LNCAP (cell line): ENCODE data around the gene MDFI.

Source experiments
- TF ChIP-seq, protein P1 (sequence below): fragments of 450-650 bp; IDR thresholded peaks from 2 replicates; pipeline ENCODE4 v1.5.1; 2017; ENCODE audit warnings: mild to moderate bottlenecking

Gene MDFI

DNA sequence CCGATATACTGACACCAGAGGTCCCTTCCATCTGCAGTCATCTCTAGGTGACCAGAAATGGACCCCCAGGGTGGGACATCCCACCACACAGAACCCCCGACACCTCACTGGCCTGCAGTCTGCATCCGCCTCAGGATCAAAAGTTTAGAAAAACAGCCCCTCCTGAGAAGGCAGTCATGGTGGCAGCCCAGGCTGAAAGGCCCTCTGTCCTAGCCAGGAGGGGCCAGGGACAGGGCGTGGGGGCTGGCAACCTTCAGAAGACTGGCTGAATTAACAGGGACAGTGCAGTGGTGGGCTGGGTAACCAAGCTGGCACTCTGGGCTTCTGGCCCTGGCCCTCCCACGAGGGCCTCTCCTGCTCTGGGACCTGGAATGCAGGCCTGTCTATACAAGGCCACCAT lies 34.3 kb upstream of the MDFI start:
- TF ChIP-seq, protein P1, sequence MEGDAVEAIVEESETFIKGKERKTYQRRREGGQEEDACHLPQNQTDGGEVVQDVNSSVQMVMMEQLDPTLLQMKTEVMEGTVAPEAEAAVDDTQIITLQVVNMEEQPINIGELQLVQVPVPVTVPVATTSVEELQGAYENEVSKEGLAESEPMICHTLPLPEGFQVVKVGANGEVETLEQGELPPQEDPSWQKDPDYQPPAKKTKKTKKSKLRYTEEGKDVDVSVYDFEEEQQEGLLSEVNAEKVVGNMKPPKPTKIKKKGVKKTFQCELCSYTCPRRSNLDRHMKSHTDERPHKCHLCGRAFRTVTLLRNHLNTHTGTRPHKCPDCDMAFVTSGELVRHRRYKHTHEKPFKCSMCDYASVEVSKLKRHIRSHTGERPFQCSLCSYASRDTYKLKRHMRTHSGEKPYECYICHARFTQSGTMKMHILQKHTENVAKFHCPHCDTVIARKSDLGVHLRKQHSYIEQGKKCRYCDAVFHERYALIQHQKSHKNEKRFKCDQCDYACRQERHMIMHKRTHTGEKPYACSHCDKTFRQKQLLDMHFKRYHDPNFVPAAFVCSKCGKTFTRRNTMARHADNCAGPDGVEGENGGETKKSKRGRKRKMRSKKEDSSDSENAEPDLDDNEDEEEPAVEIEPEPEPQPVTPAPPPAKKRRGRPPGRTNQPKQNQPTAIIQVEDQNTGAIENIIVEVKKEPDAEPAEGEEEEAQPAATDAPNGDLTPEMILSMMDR, result no peak

DNA sequence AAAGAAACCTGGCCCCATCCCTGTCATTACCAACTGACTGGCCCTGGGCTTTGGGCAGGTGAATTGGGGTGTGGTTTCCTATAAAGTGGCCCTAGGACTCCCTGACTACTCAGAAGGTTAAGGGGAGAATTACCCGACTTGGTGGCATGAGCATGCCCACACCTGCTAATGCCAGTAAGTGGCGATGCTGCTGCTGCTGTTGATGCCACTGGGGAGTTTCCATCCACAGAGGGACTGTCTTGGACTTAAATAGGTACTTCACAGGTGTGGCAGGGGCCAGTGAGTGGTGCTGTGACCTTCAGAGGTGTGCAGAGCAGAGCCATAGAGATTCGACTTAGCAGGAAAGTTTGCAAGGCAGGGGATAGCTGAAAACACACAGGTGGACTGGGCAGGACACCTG lies 32.6 kb upstream of the MDFI start:
- TF ChIP-seq, protein P1, result no peak

DNA sequence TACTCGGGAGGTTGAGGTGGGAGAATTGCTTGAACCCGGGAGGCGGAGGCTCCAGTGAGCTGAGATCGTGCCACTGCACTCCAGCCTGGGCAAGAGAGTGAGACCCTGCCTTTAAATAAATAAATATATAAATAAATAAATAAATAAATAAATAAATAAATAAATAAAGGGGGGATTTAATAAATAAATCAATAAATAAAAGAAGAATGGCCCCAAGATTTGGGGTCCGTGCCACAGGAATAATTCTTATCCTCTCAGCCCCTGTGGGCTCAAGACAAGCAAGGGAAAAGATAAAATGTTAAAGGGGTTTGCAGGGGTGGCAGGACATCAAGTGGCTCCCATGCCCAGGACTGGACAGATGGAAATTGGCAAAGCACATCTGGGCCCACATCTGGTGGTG lies 31.2 kb upstream of the MDFI start:
- TF ChIP-seq, protein P1, result no peak

DNA sequence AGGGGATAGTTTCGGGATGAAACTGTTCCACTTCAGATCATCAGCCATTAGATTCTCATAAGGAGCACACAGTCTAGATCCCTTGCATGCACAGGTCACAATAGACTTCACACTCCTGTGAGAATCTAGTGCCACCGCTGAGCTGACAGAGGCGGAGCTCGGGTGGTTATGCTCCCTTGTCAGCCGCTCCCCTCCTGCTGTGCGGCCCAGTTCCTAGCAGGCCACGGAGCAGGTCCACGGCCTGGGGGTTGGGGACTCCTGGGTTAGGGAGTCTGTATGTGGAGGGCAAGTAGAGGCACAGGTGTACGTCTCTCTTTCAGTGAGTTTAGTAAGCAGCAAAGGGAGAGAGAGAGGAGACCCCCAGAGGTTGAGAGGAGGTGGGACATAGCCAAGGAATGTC lies 30.5 kb upstream of the MDFI start:
- TF ChIP-seq, protein P1, result no peak

DNA sequence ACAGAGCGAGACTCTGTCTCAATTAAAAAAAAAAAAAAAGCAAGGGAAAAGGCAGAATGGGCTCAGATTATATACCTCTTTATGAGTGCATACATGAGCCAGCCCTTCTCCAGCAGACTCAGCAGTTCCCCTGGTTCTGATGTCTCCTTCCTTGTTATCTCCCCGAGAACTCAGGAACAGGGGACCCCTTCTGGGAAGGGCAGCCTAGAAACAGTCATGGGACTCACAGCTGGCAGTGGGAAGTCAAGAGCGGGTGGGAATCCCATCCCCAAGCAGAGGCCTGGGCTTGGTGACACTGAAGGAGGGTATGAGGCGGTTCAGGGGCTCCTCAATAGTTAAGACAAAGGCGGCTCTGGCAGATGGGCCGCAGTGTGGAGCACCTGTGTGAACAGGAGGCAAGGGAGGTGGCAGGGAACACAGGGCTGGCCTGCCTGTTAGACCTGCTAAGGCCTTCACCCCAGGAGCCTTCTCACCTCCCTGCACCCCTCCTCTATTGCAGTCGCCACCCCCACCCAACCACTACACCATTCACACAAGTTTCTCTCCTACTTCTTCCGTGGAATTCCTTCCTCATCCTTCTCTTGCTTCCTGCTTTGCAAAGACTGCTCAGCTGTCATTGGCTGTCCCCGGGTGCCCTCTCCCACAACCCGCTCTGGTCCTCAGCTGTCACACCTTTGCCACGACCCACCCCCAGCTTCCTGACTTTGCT lies 29.7 kb upstream of the MDFI start:
- TF ChIP-seq, protein P1, result no peak

DNA sequence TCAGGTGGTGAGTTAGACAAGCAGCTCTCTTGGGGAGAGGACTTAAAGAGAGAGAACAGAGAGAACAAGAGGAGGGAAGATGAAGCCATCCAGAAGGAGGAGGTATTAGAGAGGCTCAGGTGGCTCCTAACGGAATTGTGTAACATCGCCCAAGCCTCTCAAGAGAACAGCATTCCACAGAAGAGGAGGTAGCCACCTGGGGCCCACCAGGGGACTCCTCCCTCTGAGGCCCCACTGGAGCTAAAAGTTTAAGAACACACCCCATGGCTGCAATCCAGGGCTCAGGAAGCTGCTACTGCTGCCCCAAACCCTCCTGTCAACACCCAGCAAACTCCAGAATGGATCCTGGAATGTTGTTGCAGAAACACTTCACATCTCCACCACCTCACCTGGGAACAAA lies 23.6 kb upstream of the MDFI start:
- TF ChIP-seq, protein P1, result no peak

DNA sequence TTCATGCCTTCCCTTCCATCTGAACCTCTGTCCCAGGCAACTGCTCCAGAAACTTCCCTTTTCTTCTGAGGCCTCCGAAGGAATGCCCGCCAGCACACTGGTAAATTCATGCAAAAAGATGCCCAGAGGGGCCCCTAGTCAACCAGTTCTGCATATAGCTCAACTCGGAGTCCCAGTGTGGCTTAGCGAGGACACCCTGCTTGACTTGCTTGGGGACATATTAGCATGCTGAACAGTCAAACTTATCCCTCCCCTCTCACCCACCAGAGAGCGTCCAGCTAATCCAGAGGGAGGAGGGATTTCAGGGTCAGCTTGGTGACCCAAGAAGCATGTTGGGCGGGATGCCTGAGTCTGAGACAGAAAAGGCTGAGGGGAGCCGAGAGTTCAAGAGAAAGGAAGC lies 23.0 kb upstream of the MDFI start:
- TF ChIP-seq, protein P1, result no peak

DNA sequence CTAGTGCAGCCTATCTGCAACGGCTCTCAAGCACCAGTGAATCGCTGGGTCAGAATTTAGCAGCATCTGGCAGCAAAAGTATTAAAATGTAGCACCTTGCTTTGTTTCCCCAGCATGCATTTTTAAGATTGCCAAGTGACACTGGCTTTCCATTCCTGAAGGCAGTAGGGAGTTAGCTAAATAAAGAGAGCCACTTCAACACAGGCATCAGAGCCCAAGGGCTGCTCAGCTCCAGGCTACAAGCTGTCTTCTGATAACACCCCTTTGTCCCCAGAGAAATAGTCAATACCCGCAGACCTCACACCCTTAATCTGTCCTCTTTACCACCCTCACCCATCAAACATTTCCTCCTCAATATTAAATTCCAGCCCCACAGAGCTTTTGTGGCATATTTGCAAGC lies 19.7 kb upstream of the MDFI start:
- TF ChIP-seq, protein P1, result no peak
